Measurements from ENCODE around the gene NLRX1. TPM values are rescaled to one million over a fixed set of nuclear protein-coding genes. Genes with fewer than 3 reads are reported as not detected.
"Not testable (repeated sequence)": the region's sequence is repeated elsewhere in the genome, so short reads cannot be mapped to it uniquely, and the experiment has no call there.

The NLRX1 gene
- total RNA-seq, 1 donor from 2014 or later: 34.2 TPM

GRCh38 chr11:119207415-119207960 is 39.0 kb downstream of the NLRX1 start:
- no peak for DNase-seq (ENCODE audit: low read depth)

DNA sequence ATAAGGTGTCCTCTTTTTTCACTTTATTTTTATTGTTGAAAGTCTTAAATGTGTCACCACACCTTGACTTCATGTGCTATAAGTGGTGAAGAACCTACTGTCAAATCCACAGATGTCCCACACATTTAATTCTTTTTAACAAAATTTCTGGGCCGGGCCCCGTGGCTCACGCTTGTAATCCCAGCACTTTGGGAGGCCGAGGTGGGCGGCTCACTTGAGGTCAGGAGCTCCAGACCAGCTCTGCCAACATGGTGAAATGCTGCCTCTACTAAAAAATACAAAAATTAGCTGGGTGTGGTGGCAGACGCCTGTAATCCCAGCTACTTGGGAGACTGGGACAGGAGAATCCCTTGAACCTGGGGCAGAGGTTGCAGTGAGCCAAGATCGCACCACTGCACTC is 40.7 kb downstream of the NLRX1 start:
- no peak for DNase-seq (ENCODE audit: low read depth)

DNA sequence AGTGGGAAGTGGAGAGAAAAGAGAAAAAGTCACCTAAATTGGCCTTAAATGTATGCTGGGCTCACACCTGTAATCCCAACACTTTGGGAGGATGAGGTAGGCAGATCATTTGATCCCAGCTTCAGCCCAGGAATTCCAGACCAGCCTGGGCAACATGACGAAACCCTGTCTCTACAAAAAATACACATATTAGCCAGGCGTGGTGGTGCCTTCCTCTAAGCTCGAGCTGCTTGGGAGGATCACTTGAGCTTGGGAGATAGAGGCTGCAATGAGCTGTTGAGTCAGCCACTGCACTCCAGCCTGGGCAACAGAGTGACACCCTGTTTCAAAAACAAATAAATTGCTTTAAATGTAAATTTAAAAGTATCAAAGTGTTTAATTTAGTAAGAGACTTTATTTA is 41.5 kb downstream of the NLRX1 start:
- DNase-seq (ENCODE audit: low read depth): no peak

DNA sequence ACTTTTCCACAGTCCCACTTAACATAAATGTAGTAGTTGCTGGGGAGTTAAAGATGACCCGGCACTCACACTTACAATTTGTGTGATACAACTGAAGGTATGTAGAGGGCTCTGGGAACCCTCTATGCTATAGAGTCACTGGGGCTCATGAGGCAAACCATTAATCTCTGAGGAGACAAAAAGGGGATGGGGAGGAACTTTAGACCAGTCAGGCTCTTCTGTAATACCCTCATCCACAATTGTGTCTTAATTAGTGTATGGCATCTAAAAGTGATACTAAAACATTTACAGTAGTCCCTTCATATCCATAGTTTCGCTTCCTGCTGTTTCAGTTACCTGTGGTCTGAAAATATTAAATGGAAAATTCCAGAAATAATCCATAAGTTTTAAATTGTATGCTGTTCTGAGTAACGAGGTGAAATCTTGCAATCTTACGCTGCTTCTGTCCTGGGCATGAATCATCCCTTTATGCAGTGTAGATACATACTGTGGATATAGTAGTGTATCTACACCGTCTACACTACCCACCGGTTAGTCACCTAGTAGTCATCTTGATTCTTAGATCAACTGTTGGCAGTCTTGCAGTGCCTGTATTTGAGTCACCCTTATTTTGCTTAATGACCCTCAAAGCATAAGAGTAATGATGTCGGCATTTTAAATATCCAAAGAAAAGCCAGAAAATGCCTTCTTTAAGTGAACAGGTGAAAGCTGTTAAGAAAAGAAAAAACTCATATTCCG is 49.8 kb downstream of the NLRX1 start:
- peak; percentile 95 for DNase-seq (ENCODE audit: low read depth)

DNA sequence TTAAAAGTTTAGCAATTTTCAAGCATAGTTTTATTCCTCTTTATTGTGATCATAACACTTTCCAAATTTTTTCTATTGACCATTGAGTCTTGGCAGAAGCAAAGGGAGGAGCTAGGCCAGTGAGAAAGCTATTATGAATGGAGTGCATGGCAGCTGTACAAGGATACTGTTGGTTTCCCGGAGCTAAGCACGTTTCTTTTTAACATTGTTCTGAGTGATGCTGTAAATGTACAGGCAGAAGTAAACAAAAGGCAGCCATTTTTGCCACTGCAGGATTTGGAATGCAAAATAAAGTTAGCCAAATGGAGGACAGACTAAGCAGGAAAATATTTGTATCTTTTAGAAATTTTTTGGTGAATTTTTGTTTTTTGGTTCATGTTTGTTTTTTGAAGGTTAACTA is 53.8 kb downstream of the NLRX1 start:
- DNase-seq (ENCODE audit: low read depth): peak; percentile 26

GRCh38 chr11:119222891-119223290 is 54.4 kb downstream of the NLRX1 start:
- DNase-seq (ENCODE audit: low read depth): no peak

DNA sequence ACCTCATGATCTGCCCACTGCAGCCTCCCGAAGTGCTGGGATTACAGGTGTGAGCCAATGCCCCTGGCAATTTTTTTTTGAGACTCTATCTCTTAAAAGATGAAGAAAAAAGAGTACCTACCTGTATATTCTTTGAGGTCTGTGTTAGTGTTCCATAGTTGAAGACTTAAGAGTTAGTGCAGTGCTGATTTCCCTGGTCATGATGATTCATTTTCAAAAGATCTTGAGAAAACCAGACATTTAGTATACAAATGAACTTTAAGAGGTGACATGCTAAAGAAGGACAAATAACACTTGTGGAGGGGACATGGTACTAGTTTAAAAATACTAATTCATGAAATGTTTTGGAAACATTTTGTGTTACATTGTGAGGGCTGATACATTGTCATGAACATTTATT is 55.3 kb downstream of the NLRX1 start:
- peak; percentile 55 for DNase-seq (ENCODE audit: low read depth)

GRCh38 chr11:119228535-119229287 is 60.2 kb downstream of the NLRX1 start:
- DNase-seq (ENCODE audit: low read depth): not testable (repeated sequence)

DNA sequence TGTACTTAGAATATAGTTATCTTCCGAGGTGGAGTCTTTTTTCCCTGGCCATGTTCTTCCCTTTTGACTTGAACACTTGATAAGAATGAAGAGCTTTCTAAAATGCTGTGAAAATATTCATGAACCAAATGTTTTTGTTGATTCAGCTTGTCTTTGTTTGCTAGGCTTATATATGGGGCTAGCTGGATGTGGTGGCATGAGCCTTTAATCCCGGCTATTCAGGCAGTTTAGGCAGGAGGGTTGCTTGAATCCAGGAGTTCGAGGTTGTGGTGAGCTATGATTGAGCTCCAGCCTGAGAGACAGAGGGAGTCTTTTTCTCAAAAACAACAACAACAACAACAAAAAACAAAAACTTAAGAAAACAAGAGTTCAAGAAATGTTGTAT is 60.8 kb downstream of the NLRX1 start:
- no peak for DNase-seq (ENCODE audit: low read depth)

DNA sequence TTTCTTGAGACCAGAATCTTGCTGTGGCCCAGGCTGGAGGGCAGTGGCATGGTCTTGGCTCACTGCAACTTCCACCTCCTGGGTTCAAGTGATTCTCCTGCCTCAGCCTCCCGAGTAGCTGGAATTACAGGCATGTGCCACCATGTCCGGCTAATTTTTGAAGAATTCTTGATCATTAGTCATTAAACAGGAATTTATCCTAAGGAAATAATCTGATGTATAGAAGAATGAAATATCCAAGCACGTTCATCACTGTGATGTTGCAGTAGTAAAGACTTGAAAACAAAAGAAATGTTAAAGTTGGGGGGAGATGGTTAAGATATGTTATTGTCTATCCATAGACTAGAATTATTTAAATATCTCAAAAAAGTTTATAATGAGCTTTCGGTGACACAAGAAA is 61.2 kb downstream of the NLRX1 start:
- no peak for DNase-seq (ENCODE audit: low read depth)

Other genes starting within 250 kb of the NLRX1 start
- 22.6 and 44.8 TPM in 2 replicates for gene BCL9L, start 242.8 kb upstream of the NLRX1 start, total RNA-seq
- 0.10 TPM in 1 of 2 replicates, not detected in the other for gene UPK2, start 212.4 kb upstream of the NLRX1 start, total RNA-seq
- gene FOXR1, start 197.0 kb upstream of the NLRX1 start, total RNA-seq: not detected in 2 replicates
- 9.0 and 23.3 TPM in 2 replicates for gene CENATAC, start 170.6 kb upstream of the NLRX1 start, total RNA-seq
- 998 and 1,564 TPM in 2 replicates for gene RPS25, start 150.4 kb upstream of the NLRX1 start, total RNA-seq
- 102 and 103 TPM in 2 replicates for gene TRAPPC4, start 150.0 kb upstream of the NLRX1 start, total RNA-seq
- 26.4 and 32.6 TPM in 2 replicates for gene SLC37A4, start 137.8 kb upstream of the NLRX1 start, total RNA-seq
- 172 and 223 TPM in 2 replicates for gene HYOU1, start 111.5 kb upstream of the NLRX1 start, total RNA-seq
- 15.8 and 29.3 TPM in 2 replicates for gene VPS11, start 100.9 kb upstream of the NLRX1 start, total RNA-seq
- gene HMBS, start 83.8 kb upstream of the NLRX1 start, total RNA-seq: 12.0 and 24.0 TPM in 2 replicates
- gene DPAGT1, start 66.9 kb upstream of the NLRX1 start, total RNA-seq: 22.1 and 42.9 TPM in 2 replicates
- gene C2CD2L, start 61.4 kb upstream of the NLRX1 start, total RNA-seq: 3.3 and 4.1 TPM in 2 replicates
- 11.5 and 20.8 TPM in 2 replicates for gene HINFP, start 47.1 kb upstream of the NLRX1 start, total RNA-seq
- 0.15 TPM in 1 of 2 replicates, not detected in the other for gene ABCG4, start 19.7 kb upstream of the NLRX1 start, total RNA-seq
- gene NHERF4, start 16.8 kb downstream of the NLRX1 start, total RNA-seq: 0.30 TPM in 1 of 2 replicates, not detected in the other
- 9.0 and 22.8 TPM in 2 replicates for gene CBL, start 37.6 kb downstream of the NLRX1 start, total RNA-seq
- 559 and 965 TPM in 2 replicates for gene MCAM, start 148.4 kb downstream of the NLRX1 start, total RNA-seq
- gene RNF26, start 165.8 kb downstream of the NLRX1 start, total RNA-seq: 3.0 and 16.3 TPM in 2 replicates
- 5.6 and 15.7 TPM in 2 replicates for gene C1QTNF5, start 172.2 kb downstream of the NLRX1 start, total RNA-seq
- gene MFRP, start 178.0 kb downstream of the NLRX1 start, total RNA-seq: not detected in 2 replicates
- 3.6 and 9.7 TPM in 2 replicates for gene USP2, start 213.0 kb downstream of the NLRX1 start, total RNA-seq